ENCODE data around the gene CEP83.
"Not testable (repeated sequence)": the region's sequence is repeated elsewhere in the genome, so short reads cannot be mapped to it uniquely, and the experiment has no call there.

Gene CEP83

GRCh38 chr12:94379479-94380113 is 80.1 kb downstream of the CEP83 start:
- DNase-seq (ENCODE audit: low spot score) = no peak

- DNase-seq (ENCODE audit: low spot score) = no peak
Measured at GRCh38 chr12:94377599-94377998, 82.1 kb downstream of the CEP83 start.

GRCh38 chr12:94374124-94374523 is 85.5 kb downstream of the CEP83 start:
- DNase-seq (ENCODE audit: low spot score) = no peak

GRCh38 chr12:94372461-94372860 is 87.2 kb downstream of the CEP83 start:
- no peak for DNase-seq (ENCODE audit: low spot score)

GRCh38 chr12:94362653-94363052 is 97.0 kb downstream of the CEP83 start:
- no peak for DNase-seq (ENCODE audit: low spot score)

- no peak for DNase-seq (ENCODE audit: low spot score)
Measured at GRCh38 chr12:94359761-94360160, 99.9 kb downstream of the CEP83 start.

- DNase-seq (ENCODE audit: low spot score) = no peak
Measured at GRCh38 chr12:94353130-94353529, 106.5 kb downstream of the CEP83 start.

GRCh38 chr12:94340573-94340972 is 119.1 kb downstream of the CEP83 start:
- DNase-seq (ENCODE audit: low spot score) = no peak

GRCh38 chr12:94338006-94338794 is 121.5 kb downstream of the CEP83 start:
- no peak for DNase-seq (ENCODE audit: low spot score)

- DNase-seq (ENCODE audit: low spot score) = peak; percentile 14
Measured at GRCh38 chr12:94336211-94336925, 123.3 kb downstream of the CEP83 start.

- DNase-seq (ENCODE audit: low spot score) = no peak
Measured at GRCh38 chr12:94333396-94333795, 126.3 kb downstream of the CEP83 start.

- no peak for DNase-seq (ENCODE audit: low spot score)
Measured at GRCh38 chr12:94329366-94329765, 130.3 kb downstream of the CEP83 start.

GRCh38 chr12:94327809-94328208 is 131.9 kb downstream of the CEP83 start:
- DNase-seq (ENCODE audit: low spot score) = no peak

GRCh38 chr12:94326727-94327126 is 132.9 kb downstream of the CEP83 start:
- DNase-seq (ENCODE audit: low spot score) = no peak

GRCh38 chr12:94326234-94326633 is 133.4 kb downstream of the CEP83 start:
- DNase-seq (ENCODE audit: low spot score) = no peak

GRCh38 chr12:94322346-94322745 is 137.3 kb downstream of the CEP83 start:
- DNase-seq (ENCODE audit: low spot score) = no peak

- DNase-seq (ENCODE audit: low spot score) = no peak
Measured at GRCh38 chr12:94320109-94320508, 139.6 kb downstream of the CEP83 start.

GRCh38 chr12:94318181-94318580 is 141.5 kb downstream of the CEP83 start:
- no peak for DNase-seq (ENCODE audit: low spot score)

GRCh38 chr12:94316600-94316999 is 143.1 kb downstream of the CEP83 start:
- DNase-seq (ENCODE audit: low spot score) = not testable (repeated sequence)

GRCh38 chr12:94312378-94312777 is 147.3 kb downstream of the CEP83 start:
- DNase-seq (ENCODE audit: low spot score) = no peak

- no peak for DNase-seq (ENCODE audit: low spot score)
Measured at GRCh38 chr12:94309373-94309772, 150.3 kb downstream of the CEP83 start.

GRCh38 chr12:94308612-94309011 is 151.1 kb downstream of the CEP83 start:
- no peak for DNase-seq (ENCODE audit: low spot score)

All from LoVo (cell line).